Left renal cortex interstitium (tissue), 4 donors: ENCODE measurements around the gene CNTN1. TPM values are rescaled to one million over a fixed set of nuclear protein-coding genes. Genes with fewer than 3 reads are reported as not detected.
A peak's percentile ranks its signal among the peaks of the same experiment; 100 is the strongest.

ENCODE experiments used
- DNase-seq, 4 donors: peaks; one replicate each; pipeline ENCODE4 v3.0.0-alpha.2; 2013; ENCODE audit warnings: low read depth in 4 of 4, low spot score in 2 of 4, missing footprints in 1 of 4
- polyA plus RNA-seq, 4 donors: library from polyadenylated mRNA; unstranded; fragments of 120-200 nt; gene quantifications; one replicate each; pipeline ENCODE4 v1.2.1, GENCODE V29; 2013; ENCODE audit not compliant: insufficient read length in 4 of 4

The CNTN1 gene
- polyA plus RNA-seq, 4 donors = 29.4 to 68.1 (median 50.4) TPM

- no peak for DNase-seq
Measured at GRCh38 chr12:40768125-40768864, 76.1 kb downstream of the CNTN1 start.

GRCh38 chr12:40769846-40770245 lies 77.6 kb downstream of the CNTN1 start:
- DNase-seq = no peak

- no peak for DNase-seq
Measured at GRCh38 chr12:40770781-40771180, 78.5 kb downstream of the CNTN1 start.

- no peak for DNase-seq
Measured at GRCh38 chr12:40775661-40776060, 83.4 kb downstream of the CNTN1 start.

GRCh38 chr12:40784102-40784501 lies 91.9 kb downstream of the CNTN1 start:
- no peak for DNase-seq

- no peak for DNase-seq
Measured at GRCh38 chr12:40788276-40788675, 96.0 kb downstream of the CNTN1 start.

GRCh38 chr12:40792792-40793386 lies 100.7 kb downstream of the CNTN1 start:
- DNase-seq = no peak

- no peak for DNase-seq
Measured at GRCh38 chr12:40793471-40793870, 101.2 kb downstream of the CNTN1 start.

- DNase-seq = no peak
Measured at GRCh38 chr12:40794087-40794486, 101.8 kb downstream of the CNTN1 start.

- no peak for DNase-seq
Measured at GRCh38 chr12:40801082-40801481, 108.8 kb downstream of the CNTN1 start.

GRCh38 chr12:40801861-40802260 lies 109.6 kb downstream of the CNTN1 start:
- DNase-seq = no peak

GRCh38 chr12:40802656-40803055 lies 110.4 kb downstream of the CNTN1 start:
- DNase-seq = no peak

GRCh38 chr12:40819436-40820108 lies 127.3 kb downstream of the CNTN1 start:
- DNase-seq = peak in 1 of 4 donors; percentile 31

- DNase-seq = no peak
Measured at GRCh38 chr12:40820794-40821484, 128.7 kb downstream of the CNTN1 start.

GRCh38 chr12:40825156-40825555 lies 132.9 kb downstream of the CNTN1 start:
- no peak for DNase-seq

- no peak for DNase-seq
Measured at GRCh38 chr12:40827683-40828592, 135.7 kb downstream of the CNTN1 start.

GRCh38 chr12:40828593-40828990 lies 136.4 kb downstream of the CNTN1 start:
- DNase-seq = no peak

GRCh38 chr12:40829738-40830144 lies 137.5 kb downstream of the CNTN1 start:
- DNase-seq = no peak

GRCh38 chr12:40831916-40832315 lies 139.7 kb downstream of the CNTN1 start:
- no peak for DNase-seq

- no peak for DNase-seq
Measured at GRCh38 chr12:40832668-40833067, 140.4 kb downstream of the CNTN1 start.
